Measurements from ENCODE around the gene IMMP2L.

GRCh38 chr7:110626414-110626813 is 935.9 kb downstream of the IMMP2L start:
- TF ChIP-seq CTCF (conservative IDR thresholded peaks at IDR 0.05; ENCODE audit: low read depth, low read length): no peak
- no peak for TF ChIP-seq EZH2phosphoT487 (IDR thresholded peaks at IDR 0.05; ENCODE audit: borderline replicate concordance, low read length)
